Endothelial cell of umbilical vein (primary cell): ENCODE results near the gene HIC2. TPM values are rescaled to one million over a fixed set of nuclear protein-coding genes. Genes with fewer than 3 reads are reported as not detected.

Experiments used
- BruUV-seq: library from RNA; stranded (reverse); fragments of 400-500 nt; replicated peaks from 2 replicates; lab custom pipeline; 2021; lab: Mats Ljungman, UMichigan
- CTCF ChIA-PET: fragments of 300-600, 350-600 bp; sonication (Branson Sonifier 250); formaldehyde crosslinking; loops from one replicate; lab custom pipeline; 2021; ENCODE audit warnings: antibody characterized with exemption, inconsistent platforms; lab: Charles Lee
- POLR2A ChIA-PET: fragments of 300-600, 350-600 bp; sonication (Branson Sonifier 250); formaldehyde crosslinking; loops from one replicate; lab custom pipeline; 2021; ENCODE audit warnings: antibody characterized with exemption, inconsistent platforms; lab: Charles Lee
- DNase-seq: peaks from one replicate; pipeline ENCODE4 v3.0.0-alpha.2; 2011; ENCODE audit warnings: low read depth, low spot score
- FAIRE-seq: peaks from 2 replicates; lab custom pipeline; 2011; peaks lifted over from hg19 to GRCh38; lab: Jason Lieb, UNC
- H2AFZ ChIP-seq: 2 replicates; pipeline ENCODE4 v1.6.0; 2012; ENCODE audit warnings: low read depth, low read length, control low read depth, inconsistent platforms
- H3K27ac ChIP-seq: 2 replicates; pipeline ENCODE4 v1.5.1; 2011; ENCODE audit warnings: low read depth, mild to moderate bottlenecking, control low read depth, low read length, moderate library complexity; ENCODE audit not compliant: insufficient read depth
- H3K27me3 ChIP-seq, 2 experiments: 2 replicates each; pipeline versions ENCODE4 v1.6.0 to v1.6.1; 2011; ENCODE audit warnings: low read length in 2 of 2, mixed read lengths in 1 of 2; ENCODE audit not compliant: control insufficient read depth in 2 of 2, insufficient read depth in 2 of 2
- H3K36me3 ChIP-seq, 2 experiments: 2 replicates in 1 of 2; 3 replicates in 1 of 2; pipeline ENCODE4 v1.5.1; 2011; ENCODE audit warnings: low read length in 2 of 2, mild to moderate bottlenecking in 1 of 2, moderate library complexity in 1 of 2; ENCODE audit not compliant: control insufficient read depth in 2 of 2, insufficient read depth in 2 of 2; ENCODE audit errors: extremely low read depth in 1 of 2
- H3K4me1 ChIP-seq: 3 replicates; pipeline ENCODE4 v1.5.1; 2011; ENCODE audit warnings: mild to moderate bottlenecking, low read length; ENCODE audit not compliant: control insufficient read depth, insufficient read depth; ENCODE audit errors: extremely low read depth
- H3K4me2 ChIP-seq: 2 replicates; pipeline ENCODE4 v1.6.1; 2011; ENCODE audit warnings: low read length, control low read depth, mixed read lengths; ENCODE audit not compliant: insufficient read depth
- H3K4me3 ChIP-seq, 3 experiments: fragments of 200-600 bp in 1 of 3; sonication (generic), shearing (Covaris generic) in 1 of 3; replicated peaks in 1 of 3; 2 replicates each; pipeline ENCODE4 v1.5.1; 2011 to 2016; ENCODE audit warnings: control low read depth in 3 of 3, low read length in 3 of 3, mild to moderate bottlenecking in 2 of 3, inconsistent platforms in 1 of 3, low read depth in 1 of 3, moderate library complexity in 1 of 3; ENCODE audit not compliant: insufficient read depth in 1 of 3
- H3K79me2 ChIP-seq: 2 replicates; pipeline ENCODE4 v1.6.0; 2012; ENCODE audit warnings: low read length, inconsistent platforms; ENCODE audit not compliant: control insufficient read depth, insufficient read depth
- H3K9ac ChIP-seq: replicated peaks from 2 replicates; pipeline ENCODE3; 2011; ENCODE audit warnings: low read length, control low read depth; ENCODE audit not compliant: insufficient read depth; ENCODE audit errors: extremely low read depth
- H3K9me1 ChIP-seq: replicated peaks from 3 replicates; pipeline ENCODE4 v1.6.0; 2011; ENCODE audit warnings: mild to moderate bottlenecking, low read length; ENCODE audit not compliant: control insufficient read depth, insufficient read depth; ENCODE audit errors: extremely low read depth
- H3K9me3 ChIP-seq: replicated peaks from 2 replicates; pipeline ENCODE4 v1.5.1; 2012; ENCODE audit warnings: low read length, inconsistent platforms; ENCODE audit not compliant: control insufficient read depth, insufficient read depth
- H4K20me1 ChIP-seq: replicated peaks from 2 replicates; pipeline ENCODE3; 2011; ENCODE audit warnings: mild to moderate bottlenecking, low read length; ENCODE audit not compliant: control insufficient read depth, insufficient read depth; ENCODE audit errors: extremely low read depth
- EZH2 ChIP-seq: IDR thresholded peaks from 2 replicates; pipeline ENCODE4 v1.6.1; 2012; ENCODE audit warnings: borderline replicate concordance, low read depth, mild to moderate bottlenecking, moderate library complexity, low read length, inconsistent platforms; ENCODE audit not compliant: severe bottlenecking
- FOS ChIP-seq: IDR thresholded peaks from 2 replicates; pipeline ENCODE4 v1.6.1; 2011; ENCODE audit warnings: mild to moderate bottlenecking, low read length, moderate library complexity, borderline replicate concordance; ENCODE audit not compliant: insufficient read depth
- GATA2 ChIP-seq: IDR thresholded peaks from 2 replicates; pipeline ENCODE4 v1.7.0; 2011; ENCODE audit warnings: low read depth, mild to moderate bottlenecking, moderate library complexity, mixed read lengths, low read length; ENCODE audit not compliant: insufficient read length, insufficient read depth
- JUN ChIP-seq: IDR thresholded peaks from 2 replicates; pipeline ENCODE4 v1.6.1; 2011; ENCODE audit warnings: borderline replicate concordance, low read depth; ENCODE audit not compliant: insufficient read length, insufficient read depth
- MAX ChIP-seq: IDR thresholded peaks from 2 replicates; pipeline ENCODE4 v1.6.1; 2011; ENCODE audit not compliant: insufficient read depth, insufficient read length
- MYC ChIP-seq: IDR thresholded peaks from one replicate; pipeline ENCODE4 v1.6.1; 2011; ENCODE audit warnings: mild to moderate bottlenecking, low read depth, low read length
- POLR2A ChIP-seq: IDR thresholded peaks from 2 replicates; pipeline ENCODE4 v1.6.1; 2012; ENCODE audit warnings: low read depth, mild to moderate bottlenecking, control low read depth, low read length
- POLR2AphosphoS5 ChIP-seq: IDR thresholded peaks from 2 replicates; pipeline ENCODE4 v1.6.1; 2012; ENCODE audit warnings: low read depth, mild to moderate bottlenecking, control low read depth, low read length, moderate library complexity; ENCODE audit not compliant: insufficient read depth
- dilution Hi-C: fragments of 300-500 bp; cut with MboI; formaldehyde crosslinking; loops from one replicate; pipeline ENCODE4 v1.15.0; 2019; ENCODE audit warnings: low sequenced_read_pairs; ENCODE audit not compliant: extremely low pct_ligation_motif_present
- intact Hi-C: fragments of 100-400 bp; cut with micrococcal nuclease; formaldehyde crosslinking; loops from one replicate; pipeline ENCODE4 v1.10.0; 2022
- polyA plus RNA-seq, 4 experiments: library from polyadenylated mRNA; depleted of rRNA in 3 of 4; stranded (reverse) in 3 of 4; unstranded in 1 of 4; fragments of >200 nt; gene quantifications; 2 replicates each; pipeline versions ENCODE4 v1.2.1 to v1.2.3, GENCODE V29; 2011 to 2012; ENCODE audit warnings: missing spikeins in 1 of 4
- total RNA-seq: library from RNA; stranded (reverse); gene quantifications from 2 replicates; pipeline ENCODE4 v1.2.3, GENCODE V29; 2021
- TF ChIP-seq, protein P1 (sequence below), 2 donors: IDR thresholded peaks; 1 replicate in 1 of 2; 2 replicates in 1 of 2; pipeline ENCODE4 v1.5.1; 2011; ENCODE audit warnings: low read length in 2 of 2, mild to moderate bottlenecking in 2 of 2, moderate library complexity in 2 of 2, control low read depth in 1 of 2, inconsistent platforms in 1 of 2, low read depth in 1 of 2; ENCODE audit not compliant: insufficient read depth in 1 of 2; ENCODE audit errors: extremely low read depth in 1 of 2

HIC2 gene
- total and polyA plus RNA-seq, 2 donors (not counting 3 experiments of a cell fraction or from before 2014, with no cell fraction given), result 1.9 to 4.9 TPM

- no peak overlapping the region for H3K4me3 ChIP-seq
- DNase-seq, result no peak
- peaks cover 0 to 9% of the 10 kb centered on the region in 2 experiments for H3K36me3 ChIP-seq
- H3K27me3 ChIP-seq, result no peaks in the 10 kb centered on the region
- ChIA-PET CTCF (no interaction called here), POLR2A (interaction anchor here (0.6 kb wide), 1 partner anchor 201 kb away, joined by 7 read pairs; no protein-coding TSS in a partner anchor)
- no peaks in the 10 kb centered on the region for H3K9me3 ChIP-seq
- no peak for TF ChIP-seq FOS
- no peak for TF ChIP-seq POLR2A
- no peak for TF ChIP-seq MAX
- TF ChIP-seq, protein P1, sequence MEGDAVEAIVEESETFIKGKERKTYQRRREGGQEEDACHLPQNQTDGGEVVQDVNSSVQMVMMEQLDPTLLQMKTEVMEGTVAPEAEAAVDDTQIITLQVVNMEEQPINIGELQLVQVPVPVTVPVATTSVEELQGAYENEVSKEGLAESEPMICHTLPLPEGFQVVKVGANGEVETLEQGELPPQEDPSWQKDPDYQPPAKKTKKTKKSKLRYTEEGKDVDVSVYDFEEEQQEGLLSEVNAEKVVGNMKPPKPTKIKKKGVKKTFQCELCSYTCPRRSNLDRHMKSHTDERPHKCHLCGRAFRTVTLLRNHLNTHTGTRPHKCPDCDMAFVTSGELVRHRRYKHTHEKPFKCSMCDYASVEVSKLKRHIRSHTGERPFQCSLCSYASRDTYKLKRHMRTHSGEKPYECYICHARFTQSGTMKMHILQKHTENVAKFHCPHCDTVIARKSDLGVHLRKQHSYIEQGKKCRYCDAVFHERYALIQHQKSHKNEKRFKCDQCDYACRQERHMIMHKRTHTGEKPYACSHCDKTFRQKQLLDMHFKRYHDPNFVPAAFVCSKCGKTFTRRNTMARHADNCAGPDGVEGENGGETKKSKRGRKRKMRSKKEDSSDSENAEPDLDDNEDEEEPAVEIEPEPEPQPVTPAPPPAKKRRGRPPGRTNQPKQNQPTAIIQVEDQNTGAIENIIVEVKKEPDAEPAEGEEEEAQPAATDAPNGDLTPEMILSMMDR (IDR thresholded peaks at IDR 0.05; ENCODE audit: extremely low read depth in 1 of 2, insufficient read depth in 1 of 2, low read depth in 1 of 2, low read length in 2 of 2), result no peak
- TF ChIP-seq JUN, result no peak
- no peak for TF ChIP-seq POLR2AphosphoS5
- TF ChIP-seq GATA2, result no peak
- no peak for TF ChIP-seq EZH2
- no peak for TF ChIP-seq MYC
- H3K27ac ChIP-seq, result no peak overlapping the region
- no peak overlapping the region for H3K9ac ChIP-seq
- FAIRE-seq, result no peak
- H3K4me2 ChIP-seq, result no peak overlapping the region
- H3K9me1 ChIP-seq, result no peaks in the 10 kb centered on the region
- no peaks in the 10 kb centered on the region for H3K79me2 ChIP-seq
- intact Hi-C loops (no loop called here), dilution Hi-C loops (no loop called here)
- no peaks in the 10 kb centered on the region for H4K20me1 ChIP-seq
- no peaks in the 10 kb centered on the region for H3K4me1 ChIP-seq
- BruUV-seq, result no TSS peak
- H2AFZ ChIP-seq, result no peak overlapping the region
Observed at GRCh38 chr22:21444701-21445436, 27.7 kb downstream of the HIC2 start.
